GM18526 (cell line): ENCODE data around the gene THUMPD3.

Experiments
- POLR2A ChIP-seq: IDR thresholded peaks from 3 replicates; pipeline ENCODE4 v1.6.1; 2011; ENCODE audit not compliant: insufficient read length; ENCODE audit errors: extremely low read depth

THUMPD3 gene

GRCh38 chr3:9347081-9347480, 15.8 kb upstream of the THUMPD3 start:
- TF ChIP-seq POLR2A, result no peak

DNA sequence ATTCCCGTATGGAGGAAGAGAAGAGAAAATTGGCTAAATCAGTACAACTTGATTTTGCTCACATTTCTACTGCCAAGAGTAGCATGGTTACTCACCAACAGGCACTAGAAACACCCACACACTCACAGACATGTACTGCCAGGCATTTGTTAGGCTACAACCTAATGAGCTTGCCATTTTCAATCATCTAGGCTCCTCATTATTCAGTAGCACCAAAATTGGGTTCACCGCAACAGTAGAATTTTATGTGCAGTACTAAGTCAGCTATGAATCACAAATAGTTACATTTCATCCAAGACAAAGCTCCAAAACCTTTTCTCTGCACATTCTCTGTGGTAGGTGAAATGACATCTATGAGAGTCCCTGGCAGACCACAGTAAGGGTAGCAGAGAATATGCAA, 15.0 kb upstream of the THUMPD3 start:
- no peak for TF ChIP-seq POLR2A

DNA sequence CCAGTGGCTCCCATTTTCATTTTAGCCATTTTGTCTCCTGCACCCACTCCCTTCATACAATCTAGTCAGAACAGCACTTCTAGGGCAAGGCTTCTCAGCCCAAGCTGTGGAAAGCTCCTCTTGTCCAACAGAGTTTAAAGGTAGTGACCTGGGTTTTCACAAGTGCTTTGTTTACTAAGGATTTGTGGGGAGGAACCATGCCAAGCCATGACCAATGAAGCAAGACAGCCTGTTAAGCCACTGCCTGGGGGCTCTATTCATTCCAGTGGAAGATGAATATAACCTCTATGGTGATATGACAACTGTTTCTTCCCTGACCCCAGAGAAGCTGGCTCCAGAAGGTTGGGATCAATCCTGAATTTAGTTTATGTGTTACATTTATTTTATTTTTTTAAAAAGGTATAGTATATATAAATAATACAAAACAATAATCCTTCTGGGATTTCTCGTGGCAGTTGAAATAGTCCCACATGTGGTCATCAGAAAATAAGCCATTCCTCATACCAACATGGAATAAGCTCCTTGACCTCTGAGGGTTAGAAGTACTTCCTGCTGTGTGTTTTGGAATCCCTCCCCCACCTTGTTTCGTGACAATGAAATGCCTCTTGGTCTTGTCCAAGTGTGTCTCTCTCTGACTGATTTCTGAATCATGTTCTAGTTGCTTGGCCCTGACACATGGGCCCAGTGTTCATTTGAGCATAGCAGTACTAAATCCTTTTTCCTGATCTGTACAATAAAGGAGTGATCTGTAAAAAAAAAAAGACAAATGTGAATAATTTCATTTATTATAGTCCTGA, 13.3 kb upstream of the THUMPD3 start:
- no peak for TF ChIP-seq POLR2A

GRCh38 chr3:9351709-9352126, 11.1 kb upstream of the THUMPD3 start:
- no peak for TF ChIP-seq POLR2A

DNA sequence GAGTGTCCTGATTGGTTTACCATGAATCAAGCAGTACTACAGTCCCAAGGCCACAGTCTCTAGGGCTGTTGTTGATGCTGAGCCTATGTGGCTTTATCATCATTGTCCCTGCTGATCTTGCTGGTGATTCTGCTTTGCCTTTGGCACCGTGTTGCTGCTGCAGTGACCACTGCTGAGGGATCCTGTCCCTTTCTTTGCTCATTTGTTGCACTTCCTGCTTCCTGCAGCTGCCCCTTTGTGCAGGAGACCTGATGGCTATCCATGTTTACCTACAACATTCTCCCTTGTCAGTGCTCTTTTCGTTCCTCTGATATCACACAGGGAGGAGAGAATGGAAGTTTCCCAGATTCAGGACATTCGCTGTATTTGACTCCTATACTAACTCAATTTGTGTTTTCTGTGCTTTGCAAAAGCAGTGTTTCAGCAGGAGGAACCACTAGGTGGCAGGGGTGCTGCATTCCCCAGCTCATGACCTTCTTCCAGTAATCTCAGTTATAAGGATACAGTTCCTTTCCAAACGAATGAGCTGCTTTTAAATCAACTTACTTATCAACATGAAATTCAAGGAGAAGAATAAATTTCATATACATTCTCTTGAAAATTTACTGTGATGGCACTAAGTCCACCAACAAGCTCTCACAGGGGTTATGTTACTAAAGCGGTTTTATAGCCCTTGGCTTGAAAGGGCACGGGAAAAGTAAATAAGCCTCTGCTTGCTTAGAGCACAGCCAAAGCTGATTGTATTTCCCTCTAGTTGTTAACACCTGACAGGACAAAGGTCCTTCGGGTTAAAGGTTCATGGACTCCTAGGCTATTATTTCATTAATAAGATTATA, 9.7 kb upstream of the THUMPD3 start:
- TF ChIP-seq POLR2A, result no peak

DNA sequence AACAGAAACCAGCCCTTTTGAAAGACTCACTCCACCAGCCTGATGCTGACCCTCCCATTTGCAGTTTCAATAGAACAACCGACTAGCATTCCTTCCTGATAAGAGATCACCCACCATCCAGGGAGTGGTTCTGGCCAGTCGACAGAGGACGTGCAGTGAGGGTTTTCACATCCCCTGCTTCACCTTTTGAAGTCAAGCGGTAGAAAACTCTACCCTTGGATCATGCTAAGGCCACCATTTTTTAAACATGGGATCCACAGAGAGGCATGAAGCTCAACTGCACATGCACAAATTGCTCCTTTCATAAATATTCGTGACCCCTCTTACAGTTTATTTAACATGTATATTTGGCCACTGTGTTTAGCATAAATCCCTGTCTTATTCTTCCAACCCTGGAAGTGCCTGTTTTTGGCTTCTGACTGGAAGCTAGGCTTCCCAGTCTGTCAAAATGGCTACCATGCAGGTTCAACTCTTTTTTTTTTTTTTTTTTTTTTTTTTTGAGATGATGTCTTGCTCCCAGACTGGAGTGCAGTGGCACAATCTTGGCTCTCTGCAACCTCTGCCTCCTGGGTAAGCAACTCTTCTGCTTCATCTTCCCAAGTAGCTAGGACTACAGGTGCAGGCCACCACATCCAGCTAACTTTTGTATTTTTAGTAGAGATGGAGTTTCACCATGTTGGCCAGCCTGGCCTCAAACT, 1.0 kb upstream of the THUMPD3 start:
- TF ChIP-seq POLR2A, result no peak

- no peak for TF ChIP-seq POLR2A
Measured at GRCh38 chr3:9369508-9369907, 6.7 kb downstream of the THUMPD3 start.

DNA sequence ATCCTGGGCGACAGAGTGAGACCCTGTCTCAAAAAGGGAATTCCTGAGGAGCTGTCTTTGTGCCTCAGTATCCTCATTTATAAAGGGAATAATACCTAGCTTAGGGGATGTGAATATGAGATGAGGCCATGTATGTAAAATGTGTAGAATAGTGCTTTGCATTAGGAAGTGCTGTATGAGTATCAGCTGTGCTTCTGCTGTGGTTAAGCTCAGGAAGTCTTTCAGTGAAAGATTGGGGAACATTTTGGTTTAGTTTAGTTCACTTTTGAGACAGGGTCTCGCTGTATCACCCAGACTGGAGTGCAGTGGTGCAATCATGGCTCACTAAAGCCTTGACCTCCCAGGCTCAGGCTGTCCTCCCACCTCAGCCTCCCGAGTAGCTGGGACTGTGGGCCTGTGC, 10.6 kb downstream of the THUMPD3 start:
- no peak for TF ChIP-seq POLR2A

DNA sequence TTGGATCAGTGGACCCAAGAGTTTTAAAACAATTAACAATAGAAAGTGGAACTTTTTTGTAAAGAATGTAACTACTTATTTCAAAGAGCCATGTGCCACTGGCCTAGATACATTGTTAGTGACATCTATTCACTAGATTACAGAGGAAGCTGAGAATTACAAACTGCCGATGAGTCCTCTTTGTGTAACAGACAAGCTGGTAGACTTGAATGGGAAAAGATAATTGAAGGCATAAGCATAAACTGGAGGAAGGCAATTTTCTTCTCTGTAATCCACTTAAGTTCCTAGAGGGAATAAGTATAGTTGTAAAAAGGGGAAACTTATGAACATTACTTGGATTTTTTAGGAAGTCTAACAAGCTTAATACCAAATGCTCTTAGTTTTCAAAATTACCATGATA, 15.1 kb downstream of the THUMPD3 start:
- TF ChIP-seq POLR2A, result no peak

DNA sequence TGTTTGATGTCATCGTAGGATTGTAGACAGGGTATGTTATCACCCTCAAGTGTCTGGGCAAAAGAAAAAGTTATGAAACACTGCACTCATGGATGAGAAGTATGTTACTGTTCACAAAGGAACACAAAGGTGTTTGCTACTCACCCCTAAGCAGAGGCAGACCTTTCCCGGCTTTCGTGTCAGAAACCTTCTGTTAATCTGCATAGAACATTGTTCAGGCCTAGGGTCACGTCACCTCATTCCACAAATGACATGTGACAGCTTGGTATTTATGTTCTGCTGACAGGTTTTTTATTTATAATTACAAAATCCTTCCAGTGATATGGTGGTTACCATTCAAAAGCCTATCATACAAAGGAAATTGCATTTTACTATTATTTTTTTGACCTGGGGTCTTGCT, 16.5 kb downstream of the THUMPD3 start:
- no peak for TF ChIP-seq POLR2A

DNA sequence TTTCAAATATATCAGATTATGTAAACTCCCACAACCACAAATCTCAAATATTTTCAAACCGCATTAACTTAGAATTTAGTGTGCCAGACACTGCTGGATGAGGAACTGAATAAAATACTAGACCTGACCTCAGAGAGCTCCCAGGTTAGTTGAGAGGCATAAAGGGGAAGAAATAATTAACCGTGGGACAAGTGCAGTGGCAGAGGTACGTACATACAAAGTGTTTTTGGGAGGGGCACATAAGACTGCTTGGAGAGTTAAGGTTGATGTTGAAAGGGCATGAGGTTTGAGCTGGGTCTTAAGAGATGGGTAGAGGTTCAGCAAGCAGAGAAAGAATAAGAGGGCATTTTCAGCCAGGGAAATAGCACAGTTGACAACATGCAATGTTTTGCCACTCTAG, 17.2 kb downstream of the THUMPD3 start:
- no peak for TF ChIP-seq POLR2A

- TF ChIP-seq POLR2A, result no peak
Measured at GRCh38 chr3:9384141-9384828, 21.4 kb downstream of the THUMPD3 start.

GRCh38 chr3:9385187-9386077, 22.6 kb downstream of the THUMPD3 start:
- TF ChIP-seq POLR2A, result no peak

GRCh38 chr3:9386078-9386459, 23.2 kb downstream of the THUMPD3 start:
- TF ChIP-seq POLR2A, result no peak

- TF ChIP-seq POLR2A, result no peak
Measured at GRCh38 chr3:9386501-9387321, 23.9 kb downstream of the THUMPD3 start.
